Effector CD8-positive, alpha-beta T cell (primary cell): ENCODE data around the gene LGALS16.
"Not testable (repeated sequence)": the region's sequence is repeated elsewhere in the genome, so short reads cannot be mapped to it uniquely, and the experiment has no call there.

ENCODE experiments used
- DNase-seq: peaks from one replicate; lab custom pipeline; 2025; lab: John Stamatoyannopoulos, UW

Gene LGALS16

GRCh38 chr19:39677961-39678889 is 22.5 kb downstream of the LGALS16 start:
- DNase-seq = no peak

GRCh38 chr19:39679056-39679790 is 23.5 kb downstream of the LGALS16 start:
- DNase-seq = no peak

GRCh38 chr19:39679791-39680168 is 24.1 kb downstream of the LGALS16 start:
- DNase-seq = no peak

GRCh38 chr19:39680593-39680992 is 24.9 kb downstream of the LGALS16 start:
- DNase-seq = no peak

- no peak for DNase-seq
Observed at GRCh38 chr19:39681416-39681815, 25.7 kb downstream of the LGALS16 start.

GRCh38 chr19:39684267-39684666 is 28.6 kb downstream of the LGALS16 start:
- DNase-seq = no peak

GRCh38 chr19:39686739-39687138 is 31.0 kb downstream of the LGALS16 start:
- no peak for DNase-seq

- not testable (repeated sequence) for DNase-seq
Observed at GRCh38 chr19:39688637-39689036, 32.9 kb downstream of the LGALS16 start.

GRCh38 chr19:39692166-39692565 is 36.5 kb downstream of the LGALS16 start:
- no peak for DNase-seq

GRCh38 chr19:39692822-39693221 is 37.1 kb downstream of the LGALS16 start:
- DNase-seq = no peak

- no peak for DNase-seq
Observed at GRCh38 chr19:39695759-39696158, 40.0 kb downstream of the LGALS16 start.

GRCh38 chr19:39696387-39696786 is 40.7 kb downstream of the LGALS16 start:
- DNase-seq = no peak

- DNase-seq = no peak
Observed at GRCh38 chr19:39698535-39698934, 42.8 kb downstream of the LGALS16 start.

- DNase-seq = no peak
Observed at GRCh38 chr19:39701291-39701690, 45.6 kb downstream of the LGALS16 start.

- DNase-seq = no peak
Observed at GRCh38 chr19:39704181-39705044, 48.7 kb downstream of the LGALS16 start, which contains the start of gene LGALS14. LGALS14 (plus strand) TSS chr19:39704481; CDS start chr19:39704529, 48 bp downstream.

GRCh38 chr19:39705578-39706188 is 50.0 kb downstream of the LGALS16 start:
- DNase-seq = no peak

- no peak for DNase-seq
Observed at GRCh38 chr19:39708594-39708993, 52.9 kb downstream of the LGALS16 start.

GRCh38 chr19:39709026-39709872 is 53.5 kb downstream of the LGALS16 start:
- DNase-seq = no peak
